Mesenchymal stem cell (in vitro differentiated cells and primary cell): ENCODE measurements around the gene MACROH2A1. TPM values are rescaled to one million over a fixed set of nuclear protein-coding genes. Genes with fewer than 3 reads are reported as not detected.

ENCODE experiments used
- small RNA-seq: library from polyadenylated mRNA; stranded (forward); fragments of <200 nt; extraction: miRNeasy Mini kit (QIAGEN cat#:217004); gene quantifications from one replicate; pipeline ENCODE3, GENCODE V24; 2013; ENCODE audit warnings: low read depth

MACROH2A1 gene

Small RNAs within 50 kb of the gene (small RNA-seq; reads per million reads assigned to genes)
- gene DCANP1: not detected
